Right ventricle myocardium superior (tissue), 1 donor: ENCODE results near the gene GCGR. TPM values are rescaled to one million over a fixed set of nuclear protein-coding genes. Genes with fewer than 3 reads are reported as not detected.

Experiments
- ATAC-seq: fragments of 200-7000 bp; cut with Tn5 transposase; one replicate; pipeline ENCODE4 v1.9.1; 2020; ENCODE audit warnings: mild to moderate bottlenecking; ENCODE audit not compliant: poor library complexity
- DNase-seq: peaks from one replicate; pipeline ENCODE4 v3.0.0-alpha.2; 2020
- intact Hi-C: fragments of 100-400 bp; cut with DNase I; formaldehyde crosslinking; loops from one replicate; pipeline ENCODE4 v1.11.2; 2022
- long read RNA-seq: library from polyadenylated mRNA; unstranded; transcript quantifications from one replicate; pipeline ENCODE4 v2.0.0, GENCODE V29; 2021
- total RNA-seq: library from RNA; stranded (reverse); fragmentation: NEBNext Ultra II Directional; extraction: Animal tissue kit (Norgen Biotek cat#: 25700); gene quantifications from one replicate; pipeline ENCODE4 v1.2.1, GENCODE V29; 2021
- donor health status: DM: no; HTN: yes; CAD: no; lungs with severe emphysema.

Gene GCGR
- total RNA-seq: not detected
- long read RNA-seq: 0 reads

- DNase-seq: no peak
These were observed at the start of gene GCGR for GRCh38 chr17:81803728-81804558. GCGR (plus strand) TSS chr17:81804150; CDS start chr17:81809019, 4,869 bp downstream.

GRCh38 chr17:81792675-81793615 is 11.0 kb upstream of the GCGR start:
- ATAC-seq (no peak), DNase-seq (no peak)
- intact Hi-C loops: no loop called here

More at GRCh38 chr17:81803728-81804558, at the start of gene GCGR:
- ATAC-seq: no peak
- intact Hi-C loops: no loop called here

GRCh38 chr17:81794074-81794476 is 9.9 kb upstream of the GCGR start:
- intact Hi-C loops: no loop called here
- ATAC-seq: no peak
- DNase-seq: no peak

- DNase-seq (no peak), ATAC-seq (no peak)
- intact Hi-C loops: no loop called here
These were observed 9.4 kb upstream of the GCGR start for GRCh38 chr17:81794509-81794908.

- intact Hi-C loops: no loop called here
- DNase-seq (no peak), ATAC-seq (no peak)
These were observed 2.6 kb upstream of the GCGR start for GRCh38 chr17:81801327-81801726.

- ATAC-seq (no peak), DNase-seq (no peak)
- intact Hi-C loops: no loop called here
These were observed 1.7 kb upstream of the GCGR start for GRCh38 chr17:81802048-81802758.

- ATAC-seq: no peak
- intact Hi-C loops: no loop called here
- no peak for DNase-seq
These were observed 900 bp upstream of the GCGR start for GRCh38 chr17:81802856-81803643.

- intact Hi-C loops: no loop called here
- ATAC-seq (no peak), DNase-seq (no peak)
These were observed 829 bp downstream of the GCGR start for GRCh38 chr17:81804559-81805399.

- DNase-seq (no peak), ATAC-seq (no peak)
- intact Hi-C loops: no loop called here
These were observed 1.9 kb downstream of the GCGR start for GRCh38 chr17:81805707-81806460.

- no peak for DNase-seq
- intact Hi-C loops: no loop called here
- ATAC-seq: no peak
These were observed 2.7 kb downstream of the GCGR start for GRCh38 chr17:81806461-81807209.

GRCh38 chr17:81807210-81807719 is 3.3 kb downstream of the GCGR start:
- intact Hi-C loops: no loop called here
- DNase-seq: no peak
- ATAC-seq: no peak

- DNase-seq: no peak
- no peak for ATAC-seq
These were observed 3.9 kb downstream of the GCGR start for GRCh38 chr17:81807839-81808238.

GRCh38 chr17:81808778-81809555 is 5.0 kb downstream of the GCGR start:
- intact Hi-C loops: no loop called here
- DNase-seq (no peak), ATAC-seq (no peak)

More at GRCh38 chr17:81807839-81808238, 3.9 kb downstream of the GCGR start:
- intact Hi-C loops: no loop called here

- intact Hi-C loops: no loop called here
- DNase-seq: no peak
- no peak for ATAC-seq
These were observed 5.6 kb downstream of the GCGR start for GRCh38 chr17:81809556-81809998.

GRCh38 chr17:81810476-81810875 is 6.5 kb downstream of the GCGR start:
- DNase-seq (no peak), ATAC-seq (no peak)
- intact Hi-C loops: no loop called here
